K562 (cell line): Measurements from ENCODE around the gene GDNF. TPM values are rescaled to one million over a fixed set of nuclear protein-coding genes. Genes with fewer than 3 reads are reported as not detected.
A peak's percentile ranks its signal among the peaks of the same experiment; 100 is the strongest.

ENCODE experiments used
- DMBX1 ChIP-seq: fragments of 250-450 bp; sonication (Bioruptor Pico); IDR thresholded peaks from 2 replicates; pipeline ENCODE4 v1.8.0; 2022; ENCODE audit warnings: inconsistent platforms, mild to moderate bottlenecking, moderate library complexity, borderline replicate concordance
- FOSL1 ChIP-seq: fragments of 200-800 bp; sonication (Bioruptor generic); conservative IDR thresholded peaks from 2 replicates; pipeline ENCODE4 v1.6.1; 2016; ENCODE audit warnings: missing genetic modification characterization, missing compliant biosample characterization
- MEF2A ChIP-seq: IDR thresholded peaks from 2 replicates; pipeline ENCODE4 v1.6.1; 2011; ENCODE audit warnings: low read depth, mild to moderate bottlenecking, low read length, moderate library complexity; ENCODE audit not compliant: control insufficient read depth
- MEIS2 ChIP-seq: fragments of 450-650 bp; IDR thresholded peaks from 2 replicates; pipeline ENCODE4 v1.6.1; 2014; ENCODE audit warnings: mild to moderate bottlenecking; ENCODE audit not compliant: partially characterized antibody
- ZNF696 ChIP-seq: fragments of 250-450 bp; sonication (Bioruptor Pico); conservative IDR thresholded peaks from 2 replicates; pipeline ENCODE4 v1.4.0; 2020; ENCODE audit warnings: mild to moderate bottlenecking, moderate library complexity
- polyA plus RNA-seq, 8 experiments: library from polyadenylated mRNA; depleted of rRNA in 4 of 8; stranded (reverse) in 5 of 8; unstranded in 3 of 8; fragments of >200 nt; fragmentation: Nextera tagmentation in 2 of 8; fragmentation: Illumina TruSeq in 1 of 8; extraction: Ambion mirVana in 2 of 8; extraction: Trizol in 1 of 8; gene quantifications; 2 replicates each; pipeline versions ENCODE4 v1.2.1 to v1.2.3, GENCODE V29; 2011 to 2014; ENCODE audit warnings: inconsistent platforms in 1 of 8, missing spikeins in 1 of 8
- total RNA-seq, 7 experiments: library from RNA; depleted of rRNA in 6 of 7; stranded (reverse); fragments of >200 nt in 6 of 7; fragmentation: Illumina TruSeq in 2 of 7; extraction: Trizol in 2 of 7; gene quantifications; 2 replicates each; pipeline versions ENCODE4 v1.2.1 to v1.2.3, GENCODE V29; 2011 to 2021; ENCODE audit warnings: low replicate concordance in 1 of 7
- TF ChIP-seq, protein P1 (sequence below): sonication (generic); formaldehyde crosslinking; IDR thresholded peaks from 2 replicates; pipeline ENCODE4 v1.9.0; 2022; ENCODE audit warnings: mild to moderate bottlenecking, missing genetic modification reagents
- TF ChIP-seq, protein P2 (sequence below): fragments of 200-800 bp; sonication (Bioruptor generic); IDR thresholded peaks from 2 replicates; pipeline ENCODE4 v1.6.1; 2017; ENCODE audit warnings: missing genetic modification characterization, missing compliant biosample characterization
- TF ChIP-seq, protein P3 (sequence below), 2 experiments: fragments of 450-650 bp in 1 of 2; sonication (generic) in 1 of 2; formaldehyde crosslinking in 1 of 2; IDR thresholded peaks in 1 of 2; conservative IDR thresholded peaks in 1 of 2; 2 replicates each; pipeline versions ENCODE4 v1.6.1 to v1.8.1; 2016 to 2023; ENCODE audit warnings: mild to moderate bottlenecking in 2 of 2, moderate library complexity in 2 of 2, inconsistent platforms in 1 of 2, missing genetic modification reagents in 1 of 2
- TF ChIP-seq, protein P4 (sequence below): sonication (generic); formaldehyde crosslinking; IDR thresholded peaks from 2 replicates; pipeline ENCODE4 v1.8.0; 2023; ENCODE audit warnings: missing genetic modification reagents, mild to moderate bottlenecking, borderline replicate concordance

The GDNF gene
- total and polyA plus RNA-seq, 9 of the 15 experiments (the other 6 are each of a cell fraction or from before 2014, with no cell fraction given) = not detected

DNA sequence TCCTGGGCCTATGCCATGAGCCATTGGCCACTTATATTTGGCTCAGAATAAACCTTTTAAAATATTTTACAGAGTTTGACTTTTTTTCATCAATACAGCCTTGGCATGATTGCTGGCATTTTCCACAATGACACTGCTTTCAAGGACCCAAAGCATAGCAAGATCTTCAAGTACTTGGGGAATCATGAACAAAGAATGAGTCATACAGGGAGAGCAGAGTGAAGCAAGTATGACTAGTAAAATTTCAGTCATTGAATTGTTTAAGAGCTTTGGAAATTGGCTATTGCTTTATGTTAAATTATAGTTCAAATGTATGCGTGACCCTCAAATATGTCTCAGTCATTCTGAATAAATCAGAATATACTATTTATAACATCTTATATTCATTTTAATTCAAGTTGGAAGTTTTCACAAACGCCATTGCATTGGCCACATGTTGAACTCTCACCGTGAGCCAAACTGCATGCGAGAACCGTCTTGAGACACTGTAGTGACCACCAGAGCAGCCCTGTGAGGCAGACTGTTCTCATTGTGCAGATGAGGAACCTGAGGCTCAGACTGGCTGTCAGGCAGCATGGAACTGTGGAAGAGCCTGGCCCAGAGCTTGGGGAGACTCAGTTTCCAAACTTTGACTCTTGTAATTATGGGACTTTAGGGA, 52.9 kb downstream of the GDNF start (continued):
- TF ChIP-seq, protein P1, sequence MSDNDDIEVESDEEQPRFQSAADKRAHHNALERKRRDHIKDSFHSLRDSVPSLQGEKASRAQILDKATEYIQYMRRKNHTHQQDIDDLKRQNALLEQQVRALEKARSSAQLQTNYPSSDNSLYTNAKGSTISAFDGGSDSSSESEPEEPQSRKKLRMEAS = no peak
- TF ChIP-seq, protein P2, sequence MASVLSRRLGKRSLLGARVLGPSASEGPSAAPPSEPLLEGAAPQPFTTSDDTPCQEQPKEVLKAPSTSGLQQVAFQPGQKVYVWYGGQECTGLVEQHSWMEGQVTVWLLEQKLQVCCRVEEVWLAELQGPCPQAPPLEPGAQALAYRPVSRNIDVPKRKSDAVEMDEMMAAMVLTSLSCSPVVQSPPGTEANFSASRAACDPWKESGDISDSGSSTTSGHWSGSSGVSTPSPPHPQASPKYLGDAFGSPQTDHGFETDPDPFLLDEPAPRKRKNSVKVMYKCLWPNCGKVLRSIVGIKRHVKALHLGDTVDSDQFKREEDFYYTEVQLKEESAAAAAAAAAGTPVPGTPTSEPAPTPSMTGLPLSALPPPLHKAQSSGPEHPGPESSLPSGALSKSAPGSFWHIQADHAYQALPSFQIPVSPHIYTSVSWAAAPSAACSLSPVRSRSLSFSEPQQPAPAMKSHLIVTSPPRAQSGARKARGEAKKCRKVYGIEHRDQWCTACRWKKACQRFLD (CRISPR knock-in tag) = no peak
- TF ChIP-seq ZNF696 (CRISPR knock-in tag) = no peak
- TF ChIP-seq MEF2A = no peak
- no peak for TF ChIP-seq MEIS2
- peak; percentile 38; the same call in 1 of the 2 replicates for TF ChIP-seq FOSL1
- no peak for TF ChIP-seq DMBX1 (CRISPR knock-in tag)
- TF ChIP-seq, protein P3, sequence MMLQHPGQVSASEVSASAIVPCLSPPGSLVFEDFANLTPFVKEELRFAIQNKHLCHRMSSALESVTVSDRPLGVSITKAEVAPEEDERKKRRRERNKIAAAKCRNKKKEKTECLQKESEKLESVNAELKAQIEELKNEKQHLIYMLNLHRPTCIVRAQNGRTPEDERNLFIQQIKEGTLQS (IDR thresholded peaks at IDR 0.05) = peak; percentile 39; the same call in 1 of the 2 replicates
- TF ChIP-seq, protein P3 (CRISPR knock-in tag; conservative IDR thresholded peaks at IDR 0.05) = no peak
- TF ChIP-seq, protein P4, sequence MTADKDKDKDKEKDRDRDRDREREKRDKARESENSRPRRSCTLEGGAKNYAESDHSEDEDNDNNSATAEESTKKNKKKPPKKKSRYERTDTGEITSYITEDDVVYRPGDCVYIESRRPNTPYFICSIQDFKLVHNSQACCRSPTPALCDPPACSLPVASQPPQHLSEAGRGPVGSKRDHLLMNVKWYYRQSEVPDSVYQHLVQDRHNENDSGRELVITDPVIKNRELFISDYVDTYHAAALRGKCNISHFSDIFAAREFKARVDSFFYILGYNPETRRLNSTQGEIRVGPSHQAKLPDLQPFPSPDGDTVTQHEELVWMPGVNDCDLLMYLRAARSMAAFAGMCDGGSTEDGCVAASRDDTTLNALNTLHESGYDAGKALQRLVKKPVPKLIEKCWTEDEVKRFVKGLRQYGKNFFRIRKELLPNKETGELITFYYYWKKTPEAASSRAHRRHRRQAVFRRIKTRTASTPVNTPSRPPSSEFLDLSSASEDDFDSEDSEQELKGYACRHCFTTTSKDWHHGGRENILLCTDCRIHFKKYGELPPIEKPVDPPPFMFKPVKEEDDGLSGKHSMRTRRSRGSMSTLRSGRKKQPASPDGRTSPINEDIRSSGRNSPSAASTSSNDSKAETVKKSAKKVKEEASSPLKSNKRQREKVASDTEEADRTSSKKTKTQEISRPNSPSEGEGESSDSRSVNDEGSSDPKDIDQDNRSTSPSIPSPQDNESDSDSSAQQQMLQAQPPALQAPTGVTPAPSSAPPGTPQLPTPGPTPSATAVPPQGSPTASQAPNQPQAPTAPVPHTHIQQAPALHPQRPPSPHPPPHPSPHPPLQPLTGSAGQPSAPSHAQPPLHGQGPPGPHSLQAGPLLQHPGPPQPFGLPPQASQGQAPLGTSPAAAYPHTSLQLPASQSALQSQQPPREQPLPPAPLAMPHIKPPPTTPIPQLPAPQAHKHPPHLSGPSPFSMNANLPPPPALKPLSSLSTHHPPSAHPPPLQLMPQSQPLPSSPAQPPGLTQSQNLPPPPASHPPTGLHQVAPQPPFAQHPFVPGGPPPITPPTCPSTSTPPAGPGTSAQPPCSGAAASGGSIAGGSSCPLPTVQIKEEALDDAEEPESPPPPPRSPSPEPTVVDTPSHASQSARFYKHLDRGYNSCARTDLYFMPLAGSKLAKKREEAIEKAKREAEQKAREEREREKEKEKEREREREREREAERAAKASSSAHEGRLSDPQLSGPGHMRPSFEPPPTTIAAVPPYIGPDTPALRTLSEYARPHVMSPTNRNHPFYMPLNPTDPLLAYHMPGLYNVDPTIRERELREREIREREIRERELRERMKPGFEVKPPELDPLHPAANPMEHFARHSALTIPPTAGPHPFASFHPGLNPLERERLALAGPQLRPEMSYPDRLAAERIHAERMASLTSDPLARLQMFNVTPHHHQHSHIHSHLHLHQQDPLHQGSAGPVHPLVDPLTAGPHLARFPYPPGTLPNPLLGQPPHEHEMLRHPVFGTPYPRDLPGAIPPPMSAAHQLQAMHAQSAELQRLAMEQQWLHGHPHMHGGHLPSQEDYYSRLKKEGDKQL (CRISPR knock-in tag) = no peak
